ENCODE results near the gene ZDHHC12.

DNA sequence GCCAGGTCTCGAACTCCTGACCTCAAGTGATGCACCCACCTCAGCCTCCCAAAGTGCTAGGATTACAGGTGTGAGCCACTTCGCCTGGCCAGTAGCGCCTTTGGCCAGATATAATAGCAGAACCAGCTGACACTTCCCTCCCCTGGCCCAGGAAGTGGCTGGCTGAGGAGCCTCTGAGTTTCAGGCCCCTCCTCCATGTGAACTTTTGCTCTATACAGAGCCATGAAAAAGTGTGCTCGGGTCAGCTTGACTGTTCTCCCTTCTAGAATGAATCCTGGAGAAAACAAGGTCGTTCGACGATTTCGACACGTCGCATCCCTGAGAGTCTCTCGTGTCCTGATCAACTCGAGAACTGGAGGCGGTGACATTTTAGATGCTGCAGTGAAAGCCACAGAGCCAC lies 8.6 kb upstream of the ZDHHC12 start:
- TF ChIP-seq POLR2A (IDR thresholded peaks at IDR 0.05) = no peak
- TF ChIP-seq, protein P1, sequence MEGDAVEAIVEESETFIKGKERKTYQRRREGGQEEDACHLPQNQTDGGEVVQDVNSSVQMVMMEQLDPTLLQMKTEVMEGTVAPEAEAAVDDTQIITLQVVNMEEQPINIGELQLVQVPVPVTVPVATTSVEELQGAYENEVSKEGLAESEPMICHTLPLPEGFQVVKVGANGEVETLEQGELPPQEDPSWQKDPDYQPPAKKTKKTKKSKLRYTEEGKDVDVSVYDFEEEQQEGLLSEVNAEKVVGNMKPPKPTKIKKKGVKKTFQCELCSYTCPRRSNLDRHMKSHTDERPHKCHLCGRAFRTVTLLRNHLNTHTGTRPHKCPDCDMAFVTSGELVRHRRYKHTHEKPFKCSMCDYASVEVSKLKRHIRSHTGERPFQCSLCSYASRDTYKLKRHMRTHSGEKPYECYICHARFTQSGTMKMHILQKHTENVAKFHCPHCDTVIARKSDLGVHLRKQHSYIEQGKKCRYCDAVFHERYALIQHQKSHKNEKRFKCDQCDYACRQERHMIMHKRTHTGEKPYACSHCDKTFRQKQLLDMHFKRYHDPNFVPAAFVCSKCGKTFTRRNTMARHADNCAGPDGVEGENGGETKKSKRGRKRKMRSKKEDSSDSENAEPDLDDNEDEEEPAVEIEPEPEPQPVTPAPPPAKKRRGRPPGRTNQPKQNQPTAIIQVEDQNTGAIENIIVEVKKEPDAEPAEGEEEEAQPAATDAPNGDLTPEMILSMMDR (IDR thresholded peaks at IDR 0.05) = no peak

Measured in esophagus squamous epithelium (tissue), 4 donors.